SU-DHL-6 (cell line): ENCODE measurements around the gene OR5H14.
"Not testable (repeated sequence)": the region's sequence is repeated elsewhere in the genome, so short reads cannot be mapped to it uniquely, and the experiment has no call there.

Experiments used
- H2AFZ ChIP-seq: fragments of 200-600 bp; sonication (generic); 2 replicates; pipeline ENCODE4 v1.6.1; 2014; ENCODE audit warnings: low read depth, mild to moderate bottlenecking, moderate library complexity, mixed read lengths, antibody characterized with exemption, low read length; ENCODE audit not compliant: severe bottlenecking
- H3F3A ChIP-seq: fragments of 200-600 bp; shearing (Covaris generic); 2 replicates; pipeline ENCODE4 v1.6.0; 2016; ENCODE audit warnings: antibody characterized with exemption, mild to moderate bottlenecking; ENCODE audit not compliant: insufficient read depth
- H3K27ac ChIP-seq: fragments of 200-600 bp; sonication (generic); 2 replicates; pipeline ENCODE4 v1.5.1; 2016; ENCODE audit warnings: low read depth, mild to moderate bottlenecking, low read length, moderate library complexity, mixed read lengths
- H3K27me3 ChIP-seq: fragments of 200-600 bp; sonication (generic), shearing (Covaris generic); 2 replicates; pipeline ENCODE4 v1.6.0; 2014; ENCODE audit warnings: mild to moderate bottlenecking, low read length
- H3K36me3 ChIP-seq: fragments of 200-600 bp; sonication (generic); 2 replicates; pipeline ENCODE4 v1.6.1; 2014; ENCODE audit warnings: mild to moderate bottlenecking, low read length, mixed read lengths
- H3K4me2 ChIP-seq: fragments of 300-600, 200-600 bp; shearing (Covaris generic), sonication (generic); 2 replicates; pipeline ENCODE4 v1.6.0; 2014; ENCODE audit warnings: low read length, low read depth, mild to moderate bottlenecking; ENCODE audit not compliant: poor library complexity, severe bottlenecking
- H3K4me3 ChIP-seq: fragments of 200-600 bp; sonication (generic); 2 replicates; pipeline ENCODE4 v1.5.1; 2014; ENCODE audit warnings: antibody characterized with exemption, low read length, mild to moderate bottlenecking, mixed read lengths; ENCODE audit not compliant: insufficient read depth, poor library complexity, severe bottlenecking
- H3K79me2 ChIP-seq: fragments of 200-600 bp; sonication (generic); 2 replicates; pipeline ENCODE4 v1.6.1; 2014; ENCODE audit warnings: mild to moderate bottlenecking, low read length, moderate library complexity; ENCODE audit not compliant: insufficient read depth
- H3K9ac ChIP-seq: fragments of 200-600 bp; sonication (generic); 2 replicates; pipeline ENCODE4 v1.7.0; 2014; ENCODE audit warnings: mild to moderate bottlenecking, low read length
- H3K9me2 ChIP-seq: fragments of 200-600 bp; sonication (generic); replicated peaks from 2 replicates; pipeline ENCODE4 v1.6.1; 2014; ENCODE audit warnings: low read length; ENCODE audit not compliant: insufficient read depth
- H3K9me3 ChIP-seq: fragments of 200-600 bp; sonication (generic); 2 replicates; pipeline ENCODE4 v1.6.1; 2014; ENCODE audit warnings: low read length, mixed read lengths; ENCODE audit not compliant: insufficient read depth
- H4K20me1 ChIP-seq: fragments of 200-600 bp; sonication (generic); 2 replicates; pipeline ENCODE4 v1.6.1; 2014; ENCODE audit warnings: low read depth, mild to moderate bottlenecking, antibody characterized with exemption, low read length, moderate library complexity, mixed read lengths
- EZH2phosphoT487 ChIP-seq: fragments of 200-600 bp; sonication (generic), shearing (Covaris generic); conservative IDR thresholded peaks from 2 replicates; pipeline ENCODE4 v1.6.1; 2018; ENCODE audit warnings: mild to moderate bottlenecking, antibody characterized with exemption, low read length, moderate library complexity, mixed read lengths
- TF ChIP-seq, protein P1 (sequence below): fragments of 200-600 bp; sonication (generic); IDR thresholded peaks from one replicate; pipeline ENCODE4 v1.5.1; 2017; ENCODE audit warnings: antibody characterized with exemption, mild to moderate bottlenecking, low read length, moderate library complexity; ENCODE audit not compliant: insufficient read depth, poor library complexity, severe bottlenecking

OR5H14 gene

DNA sequence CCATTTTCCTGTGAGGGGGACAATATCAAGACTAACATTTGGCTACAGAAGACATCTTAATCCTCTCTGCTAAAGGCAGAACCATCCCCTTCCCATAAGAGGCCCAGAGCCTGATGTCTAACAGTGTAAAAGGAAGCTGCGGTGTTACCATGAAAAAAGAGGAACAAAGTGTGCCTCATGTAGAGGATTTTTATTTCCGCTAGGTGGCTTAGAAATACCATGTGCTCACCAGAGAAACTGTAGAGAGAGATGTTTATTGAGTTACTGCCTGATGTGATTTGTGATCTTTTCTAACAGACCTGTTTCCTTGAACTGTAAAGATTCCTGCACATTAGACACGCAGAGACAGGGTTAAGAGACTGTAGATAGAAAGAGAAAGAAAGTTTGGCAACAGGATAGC is 41.3 kb downstream of the OR5H14 start:
- no peak overlapping the region for H3K27ac ChIP-seq
- H3K9me2 ChIP-seq = no peaks in the 10 kb centered on the region
- H3K9me3 ChIP-seq = no peaks in the 10 kb centered on the region
- no peak overlapping the region for H3K4me2 ChIP-seq
- no peaks in the 10 kb centered on the region for H3K27me3 ChIP-seq
- H3K4me3 ChIP-seq = no peak overlapping the region
- H2AFZ ChIP-seq = peak overlapping the region; percentile 8
- no peaks in the 10 kb centered on the region for H3K79me2 ChIP-seq
- H3F3A ChIP-seq = no peaks in the 10 kb centered on the region
- TF ChIP-seq, protein P1, sequence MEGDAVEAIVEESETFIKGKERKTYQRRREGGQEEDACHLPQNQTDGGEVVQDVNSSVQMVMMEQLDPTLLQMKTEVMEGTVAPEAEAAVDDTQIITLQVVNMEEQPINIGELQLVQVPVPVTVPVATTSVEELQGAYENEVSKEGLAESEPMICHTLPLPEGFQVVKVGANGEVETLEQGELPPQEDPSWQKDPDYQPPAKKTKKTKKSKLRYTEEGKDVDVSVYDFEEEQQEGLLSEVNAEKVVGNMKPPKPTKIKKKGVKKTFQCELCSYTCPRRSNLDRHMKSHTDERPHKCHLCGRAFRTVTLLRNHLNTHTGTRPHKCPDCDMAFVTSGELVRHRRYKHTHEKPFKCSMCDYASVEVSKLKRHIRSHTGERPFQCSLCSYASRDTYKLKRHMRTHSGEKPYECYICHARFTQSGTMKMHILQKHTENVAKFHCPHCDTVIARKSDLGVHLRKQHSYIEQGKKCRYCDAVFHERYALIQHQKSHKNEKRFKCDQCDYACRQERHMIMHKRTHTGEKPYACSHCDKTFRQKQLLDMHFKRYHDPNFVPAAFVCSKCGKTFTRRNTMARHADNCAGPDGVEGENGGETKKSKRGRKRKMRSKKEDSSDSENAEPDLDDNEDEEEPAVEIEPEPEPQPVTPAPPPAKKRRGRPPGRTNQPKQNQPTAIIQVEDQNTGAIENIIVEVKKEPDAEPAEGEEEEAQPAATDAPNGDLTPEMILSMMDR = no peak
- TF ChIP-seq EZH2phosphoT487 = no peak
- no peak overlapping the region for H3K9ac ChIP-seq
- no peaks in the 10 kb centered on the region for H3K36me3 ChIP-seq
- H4K20me1 ChIP-seq = no peaks in the 10 kb centered on the region

DNA sequence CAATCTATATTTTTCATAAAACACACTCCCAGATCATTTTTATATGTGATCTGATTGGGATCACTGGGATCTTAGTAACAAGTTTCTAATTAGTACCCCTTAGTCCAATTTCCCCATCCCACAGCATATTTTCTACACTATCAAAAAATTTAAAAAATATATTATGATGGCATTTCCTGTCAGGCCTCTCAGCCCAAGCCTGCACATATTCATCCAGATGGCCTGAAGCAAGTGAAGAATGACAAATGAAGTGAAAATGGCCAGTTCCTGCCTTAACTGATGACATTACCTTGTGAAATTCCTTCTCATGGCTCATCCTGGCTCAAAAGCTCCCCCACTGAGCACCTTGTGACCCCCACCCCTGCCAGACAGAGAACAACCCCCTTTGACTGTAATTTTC is 43.6 kb downstream of the OR5H14 start:
- H3F3A ChIP-seq, H3K79me2 ChIP-seq, H3K4me3 ChIP-seq, H3K9me2 ChIP-seq, H3K9me3 ChIP-seq, H3K27me3 ChIP-seq, H3K4me2 ChIP-seq, H4K20me1 ChIP-seq, H3K27ac ChIP-seq, H2AFZ ChIP-seq, H3K9ac ChIP-seq, H3K36me3 ChIP-seq: not testable (repeated sequence)

DNA sequence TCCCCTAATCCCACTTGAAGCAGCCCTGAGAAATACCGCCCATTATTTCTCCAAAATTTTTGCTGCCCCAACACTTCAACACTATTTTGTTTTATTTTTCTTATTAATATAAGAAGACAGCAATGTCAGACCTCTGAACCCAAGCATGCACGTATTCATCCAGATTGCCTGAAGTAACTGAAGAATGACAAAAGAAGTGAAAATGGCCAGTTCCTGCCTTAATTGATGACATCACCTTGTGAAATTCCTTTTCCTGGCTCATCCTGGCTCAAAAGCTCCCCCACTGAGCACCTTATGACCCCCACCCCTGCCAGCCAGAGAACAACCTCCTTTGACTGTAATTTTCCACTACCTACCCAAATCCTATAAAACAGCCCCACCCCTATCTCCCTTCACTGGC is 49.0 kb downstream of the OR5H14 start:
- H3K9me3 ChIP-seq, H4K20me1 ChIP-seq, H3K27ac ChIP-seq, H3K4me2 ChIP-seq, H3K9me2 ChIP-seq, H3K9ac ChIP-seq, H3K36me3 ChIP-seq, H3K27me3 ChIP-seq, H2AFZ ChIP-seq, H3K4me3 ChIP-seq, H3F3A ChIP-seq, H3K79me2 ChIP-seq: not testable (repeated sequence)

DNA sequence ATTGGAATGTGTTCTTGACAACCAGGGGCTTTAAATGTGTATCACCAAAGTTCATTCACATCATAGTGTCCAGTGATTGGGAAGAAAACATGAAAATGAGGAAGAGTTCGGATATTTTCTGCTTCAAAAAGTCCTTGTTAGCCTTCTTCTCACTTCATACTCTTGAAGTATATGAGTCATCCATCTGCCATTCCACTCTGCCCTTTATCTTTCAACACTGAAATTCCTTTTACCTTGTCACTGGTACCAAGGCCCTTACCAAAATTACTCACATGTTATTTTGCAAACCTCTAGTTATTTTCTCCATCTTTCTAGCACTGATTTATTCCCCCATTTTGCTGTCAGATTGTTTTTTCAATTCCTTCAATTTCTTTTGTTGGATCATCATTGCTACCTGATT is 51.7 kb downstream of the OR5H14 start:
- Histone ChIP-seq H3K4me3 (no peak overlapping the region), H3K9me3 (no peaks in the 10 kb centered on the region), H3K4me2 (no peak overlapping the region), H3K79me2 (no peaks in the 10 kb centered on the region), H3K27ac (no peak overlapping the region), H3K9ac (no peak overlapping the region), H3K27me3 (no peaks in the 10 kb centered on the region), H3F3A (no peaks in the 10 kb centered on the region), H4K20me1 (no peaks in the 10 kb centered on the region), H3K9me2 (no peaks in the 10 kb centered on the region), H2AFZ (no peak overlapping the region), H3K36me3 (no peaks in the 10 kb centered on the region)
- no peak for TF ChIP-seq EZH2phosphoT487
- TF ChIP-seq, protein P1 = no peak
